C4-2B (cell line): ENCODE measurements around the gene GCNT1.

Experiments
- H3K27ac ChIP-seq: fragments of 450-650 bp; 2 replicates; pipeline ENCODE4 v1.5.1; 2017
- ZFX ChIP-seq: fragments of 450-650 bp; IDR thresholded peaks from 2 replicates; pipeline ENCODE4 v1.6.1; 2017
- TF ChIP-seq, protein P1 (sequence below): fragments of 450-650 bp; conservative IDR thresholded peaks from 2 replicates; pipeline ENCODE4 v1.5.1; 2017; ENCODE audit warnings: mild to moderate bottlenecking

Gene GCNT1

DNA sequence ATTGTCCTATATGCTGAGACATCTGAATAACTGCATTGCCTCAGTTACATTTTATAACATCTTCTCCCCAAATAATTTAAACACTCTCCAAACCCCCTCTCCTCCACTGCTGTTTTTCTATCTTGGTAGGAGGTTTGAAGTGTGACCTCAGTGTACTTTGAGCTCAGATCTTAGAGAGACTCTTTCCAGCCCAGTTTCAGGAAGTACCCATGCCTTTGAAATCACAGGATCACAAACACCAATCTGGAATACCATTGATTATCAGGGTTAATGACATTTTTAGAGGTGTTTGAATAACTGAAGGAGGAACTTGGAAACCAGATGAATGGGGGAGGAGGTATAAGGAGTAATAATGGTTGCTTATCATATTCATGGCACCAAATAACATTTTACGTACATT lies 93.2 kb downstream of the GCNT1 start:
- H3K27ac ChIP-seq = no peak overlapping the region
- no peak for TF ChIP-seq ZFX
- TF ChIP-seq, protein P1, sequence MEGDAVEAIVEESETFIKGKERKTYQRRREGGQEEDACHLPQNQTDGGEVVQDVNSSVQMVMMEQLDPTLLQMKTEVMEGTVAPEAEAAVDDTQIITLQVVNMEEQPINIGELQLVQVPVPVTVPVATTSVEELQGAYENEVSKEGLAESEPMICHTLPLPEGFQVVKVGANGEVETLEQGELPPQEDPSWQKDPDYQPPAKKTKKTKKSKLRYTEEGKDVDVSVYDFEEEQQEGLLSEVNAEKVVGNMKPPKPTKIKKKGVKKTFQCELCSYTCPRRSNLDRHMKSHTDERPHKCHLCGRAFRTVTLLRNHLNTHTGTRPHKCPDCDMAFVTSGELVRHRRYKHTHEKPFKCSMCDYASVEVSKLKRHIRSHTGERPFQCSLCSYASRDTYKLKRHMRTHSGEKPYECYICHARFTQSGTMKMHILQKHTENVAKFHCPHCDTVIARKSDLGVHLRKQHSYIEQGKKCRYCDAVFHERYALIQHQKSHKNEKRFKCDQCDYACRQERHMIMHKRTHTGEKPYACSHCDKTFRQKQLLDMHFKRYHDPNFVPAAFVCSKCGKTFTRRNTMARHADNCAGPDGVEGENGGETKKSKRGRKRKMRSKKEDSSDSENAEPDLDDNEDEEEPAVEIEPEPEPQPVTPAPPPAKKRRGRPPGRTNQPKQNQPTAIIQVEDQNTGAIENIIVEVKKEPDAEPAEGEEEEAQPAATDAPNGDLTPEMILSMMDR = no peak

DNA sequence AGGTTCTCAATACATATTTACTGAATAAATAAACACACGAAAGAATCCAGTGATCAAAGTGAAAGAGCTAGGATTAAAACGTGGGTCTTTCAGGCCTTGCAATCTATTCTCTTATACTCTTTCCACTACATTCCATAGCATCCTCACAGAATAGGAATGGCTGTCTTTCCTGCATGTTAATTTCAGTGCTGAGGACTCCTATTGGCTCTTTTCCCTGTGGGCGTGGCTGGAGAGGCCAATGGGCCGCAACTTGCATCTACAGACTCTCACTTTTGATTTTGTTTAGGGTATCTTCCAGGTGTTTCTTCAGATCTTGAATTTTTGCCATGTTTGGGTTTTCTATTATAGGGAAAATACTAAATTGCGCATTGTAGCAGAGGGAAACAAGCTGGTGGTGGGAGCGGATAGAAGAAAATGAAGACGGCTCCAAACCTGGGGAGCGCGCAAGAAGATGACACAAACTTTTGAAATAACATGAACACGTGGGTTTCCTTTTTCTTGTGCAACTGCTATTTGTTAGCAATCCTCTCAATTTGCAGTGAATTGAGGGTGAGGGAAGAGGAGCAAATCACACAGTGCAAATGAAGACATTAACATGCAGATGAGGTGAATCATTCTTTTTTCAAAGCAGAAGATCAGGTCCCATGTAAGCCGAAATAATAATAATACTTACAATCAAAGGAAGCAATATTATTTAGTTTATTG lies 93.9 kb downstream of the GCNT1 start:
- H3K27ac ChIP-seq = no peak overlapping the region
- TF ChIP-seq, protein P1 = no peak
- no peak for TF ChIP-seq ZFX

DNA sequence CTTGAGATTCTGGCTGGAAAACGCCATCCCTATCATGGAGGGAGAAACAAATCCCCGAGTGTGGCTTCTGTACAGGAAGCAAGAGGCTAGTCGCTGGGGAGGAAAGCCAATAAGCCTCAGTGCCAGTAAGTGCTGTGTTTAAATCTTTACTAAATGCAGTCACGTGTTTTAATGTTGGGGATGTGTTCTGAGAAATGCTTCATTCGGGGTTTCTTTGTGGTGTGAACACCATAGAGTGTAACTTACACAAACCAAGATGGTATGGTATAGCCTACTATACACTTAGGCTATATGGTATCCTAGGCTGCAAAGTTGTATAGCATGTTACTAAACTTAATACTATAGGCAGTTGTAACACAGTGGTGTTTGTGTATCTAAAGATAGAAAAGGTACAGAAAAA lies 94.7 kb downstream of the GCNT1 start:
- H3K27ac ChIP-seq = no peak overlapping the region
- TF ChIP-seq, protein P1 = no peak
- no peak for TF ChIP-seq ZFX
